Peyer's patch (tissue), 4 donors: ENCODE measurements around the gene RMND5B. TPM values are rescaled to one million over a fixed set of nuclear protein-coding genes. Genes with fewer than 3 reads are reported as not detected.
"Not testable (repeated sequence)": the region's sequence is repeated elsewhere in the genome, so short reads cannot be mapped to it uniquely, and the experiment has no call there.

ENCODE experiments used
- DNase-seq, 3 donors: peaks; one replicate each; pipeline ENCODE4 v3.0.0-alpha.2; 2017 to 2019
- H3K27ac ChIP-seq, 4 donors: fragments of 200-600 bp; sonication (generic); one replicate each; pipeline ENCODE4 v1.5.1; 2016 to 2019
- H3K27me3 ChIP-seq, 2 donors: fragments of 200-600 bp; sonication (generic); one replicate each; pipeline ENCODE4 v1.5.1; 2019
- H3K36me3 ChIP-seq, 3 donors: fragments of 200-600 bp; sonication (generic); one replicate each; pipeline ENCODE4 v1.5.1; 2016 to 2019
- H3K4me1 ChIP-seq, 4 donors: fragments of 200-600 bp; sonication (generic); one replicate each; pipeline ENCODE4 v1.5.1; 2016 to 2019
- H3K4me3 ChIP-seq, 4 donors: fragments of 200-600 bp; sonication (generic); 1 replicate in 3 of 4; 2 replicates in 1 of 4; pipeline ENCODE4 v1.5.1; 2016 to 2019; ENCODE audit warnings: mild to moderate bottlenecking in 1 of 4
- H3K9me3 ChIP-seq, 4 donors: fragments of 200-600 bp; sonication (generic); one replicate each; pipeline ENCODE4 v1.5.1; 2016 to 2019; ENCODE audit warnings: mild to moderate bottlenecking in 1 of 4
- CTCF ChIP-seq, 6 experiments: fragments of 450-650 bp in 4 of 6; fragments of 200-600 bp in 2 of 6; sonication (generic) in 1 of 6; IDR thresholded peaks; one replicate each; pipeline ENCODE4 v1.5.1; 2017 to 2019; ENCODE audit warnings: antibody characterized with exemption in 6 of 6, mild to moderate bottlenecking in 3 of 6, moderate library complexity in 1 of 6
- POLR2A ChIP-seq, 2 donors: fragments of 450-650 bp; IDR thresholded peaks; one replicate each; pipeline ENCODE4 v1.5.1; 2017; ENCODE audit warnings: antibody characterized with exemption in 2 of 2, mild to moderate bottlenecking in 2 of 2, moderate library complexity in 2 of 2
- total RNA-seq, 4 donors: library from RNA; depleted of rRNA; stranded (reverse); fragments of >200 nt; gene quantifications; one replicate each; pipeline ENCODE4 v1.1.0, GENCODE V29; 2016

The RMND5B gene
- total RNA-seq, 4 donors from 2014 or later = 35.9 to 59.4 (median 51.7) TPM

DNA sequence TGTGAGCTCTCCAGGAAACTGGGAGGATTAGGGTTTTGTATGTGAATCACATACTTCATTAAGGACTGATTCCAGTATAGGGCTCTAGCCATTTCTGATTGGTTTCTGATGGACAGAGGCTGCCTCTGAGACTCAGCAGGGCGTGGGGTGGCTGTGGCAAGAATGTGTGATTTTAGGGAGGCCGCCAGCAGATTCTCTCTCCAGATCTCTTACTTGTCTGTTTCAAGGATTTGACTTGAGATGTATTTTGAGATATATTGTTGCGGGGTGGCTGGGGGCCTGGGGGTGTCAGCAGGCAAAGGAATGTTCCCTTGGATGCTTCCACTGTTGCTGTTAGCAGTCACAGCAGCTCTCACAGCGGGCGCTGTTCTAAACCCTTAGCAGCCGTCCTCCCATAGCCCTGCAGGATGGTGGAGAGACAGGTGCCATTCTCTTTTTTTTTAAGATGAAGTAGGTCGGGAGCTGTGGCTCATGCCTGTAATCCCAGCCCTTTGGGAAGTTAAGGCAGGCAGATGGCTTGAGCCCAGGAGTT is 65.5 kb downstream of the RMND5B start:
- Histone ChIP-seq H3K4me3 (no peak overlapping the region), H3K36me3 (no peaks in the 10 kb centered on the region), H3K27me3 (no peaks in the 10 kb centered on the region), H3K9me3 (no peaks in the 10 kb centered on the region), H3K4me1 (no peaks in the 10 kb centered on the region), H3K27ac (no peak overlapping the region)
- DNase-seq = no peak
- TF ChIP-seq POLR2A (IDR thresholded peaks at IDR 0.05) = no peak
- no peak for TF ChIP-seq CTCF (IDR thresholded peaks at IDR 0.05)

- Histone ChIP-seq H3K36me3 (no peaks in the 10 kb centered on the region), H3K4me1 (no peaks in the 10 kb centered on the region), H3K27me3 (no peaks in the 10 kb centered on the region), H3K4me3 (no peak overlapping the region), H3K9me3 (no peaks in the 10 kb centered on the region), H3K27ac (no peak overlapping the region)
- TF ChIP-seq POLR2A (IDR thresholded peaks at IDR 0.05) (no peak), CTCF (IDR thresholded peaks at IDR 0.05) (peak in 4 of 6 experiments; percentile 24 to 48 (median 47))
- no peak for DNase-seq
Observed at GRCh38 chr5:178196986-178197385, 66.2 kb downstream of the RMND5B start.

- not testable (repeated sequence) for DNase-seq, H3K27ac ChIP-seq, H3K9me3 ChIP-seq, H3K4me1 ChIP-seq, H3K4me3 ChIP-seq, H3K27me3 ChIP-seq, H3K36me3 ChIP-seq
Observed at GRCh38 chr5:178198151-178198550, 67.3 kb downstream of the RMND5B start.

DNA sequence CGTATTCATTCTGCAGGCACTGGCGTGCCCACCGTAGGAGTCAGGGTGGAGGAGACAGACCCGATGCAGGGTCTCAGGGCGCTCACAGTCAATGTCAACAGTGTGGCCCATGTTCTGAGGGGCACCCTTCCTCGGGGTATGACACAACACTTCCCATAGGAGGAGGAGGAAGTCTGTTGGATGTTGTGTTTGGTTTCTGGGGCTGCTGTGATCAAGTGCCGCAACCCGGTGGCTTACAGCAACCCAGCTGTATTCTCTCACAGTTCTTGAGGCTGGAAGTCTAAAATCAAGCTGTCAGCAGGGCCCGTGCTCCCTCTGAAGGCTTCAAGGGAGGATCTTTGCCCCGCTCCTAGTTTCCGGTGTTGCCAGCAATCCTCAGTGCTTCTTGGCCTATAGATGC is 67.9 kb downstream of the RMND5B start:
- Histone ChIP-seq H3K9me3 (no peaks in the 10 kb centered on the region), H3K27me3 (no peaks in the 10 kb centered on the region), H3K4me1 (no peaks in the 10 kb centered on the region), H3K4me3 (no peak overlapping the region), H3K27ac (no peak overlapping the region), H3K36me3 (no peaks in the 10 kb centered on the region)
- DNase-seq = peak in 1 of 3 donors; percentile 6
- TF ChIP-seq POLR2A (IDR thresholded peaks at IDR 0.05) (no peak), CTCF (IDR thresholded peaks at IDR 0.05) (no peak)

- Histone ChIP-seq H3K36me3 (no peaks in the 10 kb centered on the region), H3K4me3 (no peak overlapping the region), H3K4me1 (peaks cover 0 to 3% (median 0%) of the 10 kb centered on the region in 4 donors), H3K27ac (no peak overlapping the region), H3K9me3 (no peaks in the 10 kb centered on the region), H3K27me3 (no peaks in the 10 kb centered on the region)
- TF ChIP-seq CTCF (IDR thresholded peaks at IDR 0.05) (no peak), POLR2A (IDR thresholded peaks at IDR 0.05) (no peak)
- DNase-seq = no peak
Observed at GRCh38 chr5:178199581-178200434, 69.0 kb downstream of the RMND5B start.

Other genes starting within 250 kb of the RMND5B start
- gene PROP1, start 134.8 kb upstream of the RMND5B start, total RNA-seq = not detected
- gene N4BP3, start 17.5 kb upstream of the RMND5B start, total RNA-seq = 1 to 10 TPM in 2 of 4 donors, under 1 TPM in 2; 0.53 to 2.5 (median 1.1) TPM
- gene NHP2, start 22.9 kb downstream of the RMND5B start, total RNA-seq = 10 to 100 TPM; 49.5 to 75.9 (median 62.0) TPM
- not detected for gene GMCL2, start 56.4 kb downstream of the RMND5B start, total RNA-seq
- gene HNRNPAB, start 73.5 kb downstream of the RMND5B start, total RNA-seq = 100 to 1,000 TPM in 1 of 4 donors, 10 to 100 TPM in 3; 74.8 to 135 (median 81.4) TPM
- 100 to 1,000 TPM; 180 to 441 (median 280) TPM for gene PHYKPL, start 101.8 kb downstream of the RMND5B start, total RNA-seq